KG1 (cell line): Measurements from ENCODE around the gene MRPL54.

Experiments used
- DNase-seq: peaks from one replicate; lab custom pipeline; 2025; lab: John Stamatoyannopoulos, UW

Gene MRPL54

DNA sequence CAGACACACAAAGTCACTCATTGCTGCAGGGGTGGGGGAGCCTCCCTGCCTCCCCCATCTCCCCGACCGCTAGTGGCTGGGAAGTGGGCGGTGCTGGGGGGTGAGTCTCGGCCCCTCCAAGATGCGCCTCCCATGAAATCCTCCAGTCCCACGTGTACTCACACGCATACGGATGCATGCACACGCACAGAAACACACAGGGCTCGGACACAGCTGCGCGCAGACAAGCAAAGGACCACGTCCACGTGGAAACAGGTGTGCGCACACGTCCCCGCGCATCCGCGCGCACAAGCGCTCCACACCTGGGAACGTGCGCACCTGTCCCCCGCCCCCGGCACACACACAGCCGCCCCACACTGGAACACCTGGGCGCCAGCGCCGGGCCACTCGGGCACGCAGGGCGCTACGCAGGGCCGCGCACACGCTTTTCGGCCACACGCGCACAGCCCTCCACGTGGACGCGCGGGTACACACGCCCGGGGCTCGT is 23.0 kb downstream of the MRPL54 start:
- no peak for DNase-seq

DNA sequence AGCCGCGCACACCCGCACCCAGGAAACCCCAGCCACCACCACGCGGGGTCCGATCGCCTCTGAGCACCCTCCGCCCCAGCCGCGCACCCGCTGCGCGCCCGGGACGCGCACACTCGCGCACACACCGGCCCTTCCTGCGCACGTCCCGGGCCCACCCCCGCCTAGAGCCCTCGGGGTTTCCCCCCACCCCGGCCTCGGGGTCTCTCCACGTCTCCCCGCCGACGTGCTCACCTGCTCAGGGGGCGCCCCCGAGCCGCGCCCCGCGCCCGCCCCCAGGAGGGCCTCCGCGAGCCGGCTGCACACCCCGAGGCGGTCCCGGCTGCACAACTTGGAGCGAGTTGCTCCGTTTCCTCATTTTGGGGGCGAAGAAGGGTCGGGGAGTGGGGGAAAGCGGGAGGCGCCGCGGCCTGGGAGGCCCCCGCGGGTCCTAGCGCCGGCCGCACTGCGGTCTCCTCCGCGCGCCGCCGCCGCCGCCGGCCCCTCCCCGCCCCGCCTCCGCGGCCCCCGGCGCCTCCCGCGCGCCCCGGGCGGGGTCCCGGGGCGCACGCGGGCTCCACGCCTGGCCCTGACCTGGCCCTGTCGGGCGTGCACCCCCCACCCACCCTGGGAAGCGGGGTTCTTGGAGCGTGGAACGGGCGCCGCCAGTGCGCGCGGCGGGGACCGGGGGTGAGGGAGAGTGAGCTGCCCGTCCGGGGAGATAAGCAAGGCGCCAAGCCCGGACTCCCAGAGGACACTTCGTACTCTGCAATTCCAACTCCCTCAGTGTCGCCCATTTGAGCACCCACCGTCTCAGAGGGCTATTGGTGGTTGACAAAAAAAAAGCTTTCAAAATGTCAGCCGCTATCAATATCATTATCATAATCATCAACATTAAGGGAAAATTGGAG is 23.7 kb downstream of the MRPL54 start, which contains the start of gene MATK:
TSS of gene MATK (minus strand) at position 444 of the 887 bp plus-strand sequence. CDS start 1,246 bp downstream, outside the sequence.
- DNase-seq = peak; percentile 41

DNA sequence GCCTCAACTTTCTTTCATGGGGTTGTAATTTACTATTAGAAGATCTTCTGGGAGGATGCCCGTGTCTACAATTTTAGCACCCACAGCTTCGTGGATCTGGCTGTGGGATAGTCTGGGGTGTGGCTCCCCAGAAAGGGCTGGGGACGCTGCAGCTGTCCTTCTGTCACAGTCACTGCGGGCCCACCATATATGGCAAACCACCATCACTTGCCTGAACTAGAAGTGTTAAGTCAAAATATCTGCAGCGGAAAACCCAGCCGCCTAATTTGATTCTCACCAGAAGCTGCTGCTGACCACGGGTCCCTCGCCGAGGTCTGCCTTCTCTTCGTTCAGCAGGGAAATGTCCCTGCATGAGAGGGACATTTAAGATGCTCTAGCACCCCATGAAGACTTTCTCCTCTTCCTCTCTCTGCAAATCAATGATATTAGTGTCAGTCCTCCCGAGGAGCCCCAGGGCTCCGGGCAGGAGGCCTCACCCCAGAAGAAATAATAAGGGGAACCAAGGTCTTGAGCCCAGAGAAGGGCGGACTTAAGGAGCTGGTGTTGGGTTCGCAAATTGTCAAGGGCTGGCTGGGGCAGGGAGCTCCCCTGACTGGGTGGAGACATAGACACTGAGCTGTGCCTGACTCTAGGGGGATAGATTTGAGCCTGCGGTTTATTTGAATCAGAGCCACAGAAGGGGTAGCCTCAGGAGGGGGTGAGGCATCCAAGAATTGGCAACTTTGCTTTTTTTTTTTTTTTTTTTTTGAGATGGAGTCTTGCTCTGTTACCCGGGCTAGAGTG is 26.7 kb downstream of the MRPL54 start:
- DNase-seq = no peak

DNA sequence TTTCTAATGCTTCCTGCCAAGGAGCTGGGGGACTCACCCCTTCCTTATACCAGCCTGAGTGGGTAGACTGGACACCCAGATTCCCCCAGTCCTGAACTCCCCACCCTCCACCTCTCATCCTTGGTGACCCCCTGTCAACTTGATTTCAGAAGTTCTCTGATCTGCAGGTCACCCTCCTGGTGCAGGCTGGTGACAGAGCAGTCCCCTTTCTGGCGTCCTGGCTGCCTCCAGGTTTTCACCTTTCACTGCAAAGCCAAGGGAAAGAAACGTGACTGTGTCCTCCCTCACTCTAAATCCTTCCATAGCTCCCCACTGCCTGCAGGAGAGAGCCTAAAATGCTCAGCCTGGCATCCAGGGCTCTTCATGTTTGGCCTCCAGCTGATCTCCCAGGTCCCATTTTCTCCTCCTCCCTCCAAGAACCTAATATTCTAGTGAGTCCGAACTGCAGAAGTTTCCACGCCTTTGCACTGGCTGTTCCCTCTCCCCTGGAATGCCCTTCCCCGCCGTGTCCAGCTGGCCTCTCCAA is 27.8 kb downstream of the MRPL54 start:
- no peak for DNase-seq

DNA sequence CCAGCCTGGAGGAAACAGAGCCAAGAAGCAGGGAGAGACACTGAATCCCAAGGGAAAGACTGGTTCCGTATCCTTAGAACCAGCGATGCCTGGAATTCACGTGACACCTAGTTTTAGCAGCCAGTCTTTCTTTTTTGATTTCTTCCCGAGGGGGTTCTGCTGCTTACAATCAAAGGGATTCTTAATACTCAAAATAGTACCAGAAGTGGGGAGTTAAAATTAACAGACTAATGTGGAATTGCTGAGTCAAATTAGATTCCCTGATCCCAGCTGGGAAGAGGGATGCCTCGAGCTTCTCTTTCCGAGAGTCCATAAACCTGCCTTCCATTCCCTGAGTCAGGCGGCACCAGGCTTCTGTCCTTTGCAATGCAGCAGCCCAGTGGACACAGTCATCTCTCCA is 28.5 kb downstream of the MRPL54 start:
- no peak for DNase-seq

DNA sequence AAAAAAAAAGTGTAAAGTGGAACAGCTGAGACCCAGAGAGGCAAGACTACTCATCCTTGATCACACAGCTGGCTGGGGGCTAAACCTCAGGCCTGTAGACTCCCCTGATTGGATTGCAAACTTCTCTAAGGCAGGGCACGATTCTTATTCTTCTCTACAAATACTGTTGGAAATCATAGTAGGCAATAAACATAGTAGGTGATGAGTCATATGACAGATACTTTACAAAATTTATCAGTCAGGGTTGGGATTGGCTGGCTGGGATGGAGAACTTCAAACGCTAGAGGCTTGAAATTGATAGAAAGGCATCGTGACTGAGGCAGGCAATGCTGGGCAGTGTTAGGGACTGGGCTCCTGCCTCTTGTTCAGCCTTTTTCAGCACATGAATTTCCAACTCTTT is 29.6 kb downstream of the MRPL54 start:
- DNase-seq = no peak

DNA sequence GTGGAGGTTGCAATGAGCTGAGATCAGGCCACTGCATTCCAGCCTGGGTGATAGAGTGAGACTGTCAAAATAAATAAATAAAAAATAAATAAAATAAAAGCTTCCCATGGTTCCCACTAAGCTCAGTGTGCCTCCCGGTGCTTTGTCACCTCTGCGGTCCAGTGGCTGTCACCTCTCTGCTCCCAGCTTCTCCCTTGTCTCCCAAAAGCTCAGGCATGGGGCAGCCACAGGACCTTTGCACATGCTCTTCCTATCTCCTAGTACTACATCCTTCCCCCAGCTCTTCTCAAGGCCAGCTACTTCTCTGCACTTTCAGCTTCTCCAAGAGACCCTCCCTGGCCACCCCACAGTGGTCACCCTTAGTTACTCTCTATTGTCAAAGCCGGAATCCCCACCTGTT is 31.3 kb downstream of the MRPL54 start:
- no peak for DNase-seq

DNA sequence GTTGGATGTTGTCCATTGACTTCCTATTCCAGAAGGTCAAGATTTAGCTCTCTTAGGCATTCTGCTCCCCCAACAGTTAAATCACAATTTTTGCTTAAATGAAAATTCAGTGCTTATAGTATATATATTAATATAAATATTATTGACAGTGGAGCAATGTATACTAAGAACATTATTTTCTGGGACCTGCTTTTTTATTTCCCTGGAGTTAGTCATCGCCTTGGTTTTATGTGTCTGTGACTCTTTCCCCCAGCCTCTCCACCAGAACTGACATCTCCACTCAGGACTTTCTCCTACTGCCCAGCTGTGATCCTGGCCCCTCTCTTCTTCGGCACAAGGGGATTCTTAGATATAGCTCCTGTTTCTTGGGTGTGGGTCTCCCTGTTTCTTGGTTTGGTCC is 33.9 kb downstream of the MRPL54 start:
- DNase-seq = no peak

DNA sequence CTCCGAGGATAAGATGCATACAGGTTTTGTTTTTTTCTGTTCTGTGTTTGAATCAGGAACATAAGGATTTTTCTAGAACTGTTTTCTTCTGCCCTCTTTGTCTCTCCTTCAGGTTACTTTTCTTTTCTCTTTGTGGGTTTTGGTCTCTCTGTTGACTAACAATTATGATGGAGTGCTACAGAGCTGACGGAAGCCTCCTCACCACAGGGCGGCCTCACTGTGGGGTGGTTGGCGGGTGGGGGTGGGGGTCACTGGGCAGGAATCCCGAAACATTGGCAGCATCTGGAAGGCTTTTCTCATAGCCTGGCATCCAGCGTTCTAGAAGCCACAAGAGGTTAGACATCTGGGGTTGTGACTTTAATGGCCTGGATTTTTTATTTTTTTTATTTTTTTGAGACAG is 35.7 kb downstream of the MRPL54 start:
- DNase-seq = peak; percentile 30

DNA sequence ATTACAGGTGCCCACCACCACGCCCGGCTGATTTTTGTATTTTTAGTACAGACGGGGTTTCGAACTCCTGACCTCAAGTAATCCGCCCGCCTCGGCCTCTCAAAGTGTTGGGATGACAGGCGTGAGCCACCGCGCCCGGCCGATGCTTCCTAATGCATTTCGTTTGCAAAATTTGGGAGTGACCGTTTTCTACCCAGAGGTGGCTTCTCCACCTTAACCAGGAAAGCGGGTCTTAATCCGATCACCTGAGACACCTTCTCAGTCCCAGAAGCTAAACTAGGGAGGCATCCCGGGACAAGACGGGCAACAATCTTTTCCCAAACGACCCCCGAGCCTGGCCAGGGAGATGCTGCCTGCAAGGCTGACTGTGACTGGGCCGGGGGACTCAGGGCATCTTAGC is 38.5 kb downstream of the MRPL54 start:
- DNase-seq = no peak

DNA sequence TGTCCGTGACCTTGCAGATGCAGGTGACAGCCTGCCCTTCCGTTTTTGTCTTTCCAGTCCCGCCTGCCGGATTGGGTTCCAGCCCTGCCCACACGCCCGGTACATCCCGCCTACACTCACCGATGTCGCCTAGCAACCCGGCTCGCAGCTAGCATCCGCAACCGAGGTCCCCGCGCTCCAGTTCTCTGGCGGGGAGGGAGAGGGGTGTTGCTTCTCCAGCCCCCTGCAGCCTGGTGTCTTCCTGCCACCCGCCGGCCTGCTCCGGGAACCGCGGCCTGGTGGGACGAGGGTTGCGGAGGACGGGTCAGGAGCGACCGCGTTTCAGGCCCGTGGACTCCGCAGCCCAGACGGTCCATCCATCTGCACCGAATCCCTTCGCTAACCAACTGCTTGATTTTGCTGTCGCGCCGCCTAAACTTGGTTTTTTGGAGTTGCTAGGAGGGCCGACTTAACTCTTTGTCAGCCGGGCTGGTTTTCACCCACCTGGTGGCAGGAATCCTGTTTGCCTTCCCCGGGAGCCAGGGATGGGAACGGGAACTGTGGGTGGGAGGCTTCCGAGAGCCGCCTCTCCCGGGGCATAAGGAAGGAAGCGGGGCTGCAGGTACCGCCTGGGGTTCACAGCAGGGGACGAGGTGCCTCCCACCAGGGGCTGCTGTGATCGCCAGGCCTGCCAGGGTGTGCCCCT is 39.1 kb downstream of the MRPL54 start:
- DNase-seq = no peak

DNA sequence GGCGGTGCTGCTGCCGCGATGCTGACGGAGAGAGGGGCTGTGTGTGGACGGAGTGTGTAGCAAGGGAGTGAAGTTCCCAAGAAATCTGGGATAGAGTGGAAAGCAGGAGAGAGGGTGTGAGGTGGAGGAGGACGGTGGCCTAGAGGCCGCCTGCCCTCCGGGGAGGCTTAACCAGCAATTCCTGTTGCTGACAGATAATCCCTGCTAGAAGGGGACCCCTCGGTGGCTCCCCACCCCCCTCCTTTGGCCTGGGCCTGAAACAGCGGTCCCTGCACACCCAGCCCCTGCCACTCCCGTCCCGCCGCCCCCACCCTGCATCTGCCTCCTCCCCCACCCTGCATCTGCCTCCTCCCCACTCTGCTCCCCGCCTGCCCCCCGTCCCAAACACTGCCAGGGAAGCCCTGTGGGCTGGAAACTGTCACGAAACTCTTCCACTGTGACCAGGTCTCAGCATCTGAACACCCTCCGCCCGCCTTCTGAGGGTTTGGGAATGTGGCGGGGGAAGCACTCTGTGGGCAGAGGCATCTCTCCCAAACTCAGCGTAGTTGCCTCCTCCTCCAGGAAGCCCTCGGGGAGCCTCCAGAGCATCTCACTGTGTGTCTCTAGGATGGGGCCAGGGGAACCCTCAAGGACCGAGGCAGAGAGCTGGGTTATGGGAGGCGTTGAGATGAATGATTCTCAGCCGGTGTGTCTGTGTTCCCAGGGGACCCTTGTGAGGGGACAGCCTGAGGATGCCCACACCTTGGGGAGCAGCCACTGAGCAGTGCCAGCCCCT is 40.8 kb downstream of the MRPL54 start:
- DNase-seq = no peak

DNA sequence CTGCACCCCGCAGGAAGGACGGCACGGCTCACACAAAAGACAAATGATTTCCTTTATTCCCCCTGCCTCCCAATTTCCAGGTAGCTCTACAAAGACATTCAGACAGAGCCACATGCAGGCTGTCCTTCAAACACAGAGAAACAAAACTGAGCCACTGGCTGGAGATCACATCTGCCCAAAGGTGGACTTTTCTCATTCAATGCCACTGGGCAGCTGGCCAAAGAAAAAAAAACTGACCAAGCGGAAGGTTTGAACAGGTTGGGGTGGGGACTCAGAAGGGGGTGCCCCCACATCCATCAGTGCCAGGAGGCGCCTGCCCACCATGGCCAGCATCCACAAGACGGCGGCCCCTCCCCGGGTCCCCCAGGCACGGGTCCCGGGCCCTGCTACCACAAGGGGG is 41.5 kb downstream of the MRPL54 start:
- DNase-seq = no peak

DNA sequence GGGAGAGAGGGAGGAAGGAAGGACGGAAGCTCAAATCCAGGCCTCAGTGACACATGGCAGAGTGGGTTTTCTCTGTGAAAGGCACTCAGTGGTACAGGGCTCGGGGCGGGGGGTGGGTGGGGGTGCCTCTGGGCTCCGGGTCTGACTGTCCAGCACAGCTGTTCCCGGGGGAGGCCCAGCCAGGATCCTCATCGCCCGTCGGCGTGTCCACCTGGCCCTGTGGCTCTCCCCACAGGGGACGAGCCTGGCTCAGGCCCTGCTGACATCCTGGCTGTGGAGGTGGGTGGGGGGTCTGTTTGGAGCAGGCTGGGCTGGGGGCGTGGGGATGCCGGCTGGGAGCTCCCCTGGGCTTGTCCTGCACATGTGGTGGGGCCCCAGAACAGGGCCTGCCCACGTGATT is 41.9 kb downstream of the MRPL54 start:
- no peak for DNase-seq

DNA sequence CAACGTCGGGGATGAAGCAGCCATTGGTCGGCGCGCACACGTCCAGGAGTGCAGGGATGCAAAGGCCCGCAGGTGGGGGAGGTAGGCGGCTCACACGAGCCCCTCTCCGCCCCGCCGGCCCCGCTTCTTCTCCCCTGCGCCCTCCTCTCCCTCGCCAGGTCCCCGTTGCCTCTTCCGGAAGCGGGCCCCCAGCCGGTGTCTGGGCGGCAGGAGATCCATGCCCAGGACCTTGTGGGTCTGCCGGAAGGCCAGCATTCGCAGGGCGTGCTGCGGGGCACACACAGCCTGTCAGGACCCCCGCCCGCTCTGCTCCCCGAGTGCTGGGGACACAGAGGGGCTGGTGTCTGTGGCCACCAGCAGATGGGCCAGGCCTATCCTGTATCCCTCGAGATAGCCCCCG is 43.4 kb downstream of the MRPL54 start:
- DNase-seq = no peak

DNA sequence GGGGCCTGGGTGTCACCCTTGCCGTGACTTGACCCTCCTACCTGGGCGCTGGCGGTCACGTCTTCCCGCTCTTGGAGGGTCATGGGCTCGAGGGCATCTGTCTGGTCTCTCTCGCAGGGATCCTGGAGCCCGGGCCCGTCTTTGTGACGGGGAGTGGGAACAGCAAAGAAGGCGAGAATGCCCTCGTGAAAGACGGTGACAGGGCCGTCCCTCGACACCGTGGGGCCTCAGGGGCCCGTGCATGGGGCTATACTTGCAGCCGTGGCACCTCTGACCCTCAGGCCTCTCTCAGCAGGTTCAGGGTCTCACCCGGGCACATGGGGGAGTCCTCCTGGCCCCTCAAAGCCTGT is 44.6 kb downstream of the MRPL54 start:
- DNase-seq = no peak

DNA sequence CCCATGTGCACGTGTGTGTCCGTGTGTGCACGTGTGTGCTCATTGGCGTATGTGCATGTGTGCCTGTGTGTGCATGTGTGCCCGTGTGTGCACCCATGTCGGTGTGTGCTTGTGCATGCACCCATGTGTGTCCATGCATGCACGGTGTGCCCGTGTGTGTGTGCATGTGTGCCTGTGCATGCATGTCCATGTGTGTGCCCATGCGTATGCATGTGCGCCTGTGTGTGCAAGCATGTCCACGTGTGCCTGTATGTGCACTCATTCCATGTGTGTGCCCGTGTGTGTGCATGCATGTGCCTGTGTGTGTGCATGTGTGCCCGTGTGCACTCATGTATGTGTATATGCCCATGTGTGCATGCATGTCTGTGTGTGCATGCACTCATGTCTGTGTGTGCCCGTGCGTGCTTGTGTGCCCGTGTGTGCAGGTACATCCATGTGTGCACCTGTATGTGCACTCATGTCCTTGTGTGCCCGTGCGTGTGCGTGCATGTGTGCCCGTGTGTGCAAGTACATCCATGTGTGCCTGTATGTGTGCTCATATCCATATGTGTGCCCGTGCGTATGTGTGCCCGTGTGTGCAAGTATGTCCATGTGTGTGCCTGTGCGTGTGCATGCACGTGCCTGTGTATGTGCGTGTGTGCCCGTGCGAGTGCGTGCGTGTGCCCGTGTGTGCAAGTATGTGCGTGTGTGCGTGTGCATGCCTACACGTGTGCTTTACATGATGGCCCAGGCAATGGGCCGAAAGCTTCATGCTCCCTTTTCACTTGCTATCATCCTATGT is 45.3 kb downstream of the MRPL54 start:
- no peak for DNase-seq

DNA sequence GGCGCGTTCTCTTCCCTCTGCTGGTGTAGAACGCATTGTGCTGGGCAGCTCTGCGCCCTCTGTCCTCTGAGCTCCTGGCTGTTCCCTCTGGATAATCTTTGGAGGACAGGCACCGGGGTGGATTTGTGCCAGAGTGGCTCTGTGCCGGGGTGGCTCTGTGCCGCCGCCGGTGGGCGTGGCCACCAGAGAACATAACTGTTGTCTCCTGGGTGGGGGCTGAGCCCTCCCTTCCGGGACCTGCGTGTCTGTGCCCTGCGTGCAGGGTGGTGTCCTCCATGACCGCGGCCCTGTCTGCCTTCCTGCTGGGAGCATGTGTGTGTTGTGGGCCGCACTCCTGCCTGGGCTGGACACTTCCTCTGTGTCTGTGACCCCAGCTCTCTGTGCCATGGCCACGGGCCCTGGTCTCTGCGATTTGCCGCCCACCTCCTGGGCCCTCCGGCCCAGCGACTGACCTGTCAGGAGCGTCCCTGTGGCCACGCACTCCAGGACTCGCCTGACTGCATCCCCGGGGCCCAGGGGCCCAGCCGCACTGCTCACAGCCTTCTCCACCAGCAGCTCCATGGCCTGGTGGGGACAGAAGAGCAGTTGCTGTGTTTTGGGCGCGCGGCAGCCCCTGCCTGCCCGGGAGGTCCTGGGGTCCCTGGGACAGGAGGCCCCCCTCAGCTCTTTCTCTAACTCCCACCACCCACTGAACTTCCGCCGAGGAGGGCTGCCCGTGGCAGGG is 46.1 kb downstream of the MRPL54 start:
- DNase-seq = no peak

DNA sequence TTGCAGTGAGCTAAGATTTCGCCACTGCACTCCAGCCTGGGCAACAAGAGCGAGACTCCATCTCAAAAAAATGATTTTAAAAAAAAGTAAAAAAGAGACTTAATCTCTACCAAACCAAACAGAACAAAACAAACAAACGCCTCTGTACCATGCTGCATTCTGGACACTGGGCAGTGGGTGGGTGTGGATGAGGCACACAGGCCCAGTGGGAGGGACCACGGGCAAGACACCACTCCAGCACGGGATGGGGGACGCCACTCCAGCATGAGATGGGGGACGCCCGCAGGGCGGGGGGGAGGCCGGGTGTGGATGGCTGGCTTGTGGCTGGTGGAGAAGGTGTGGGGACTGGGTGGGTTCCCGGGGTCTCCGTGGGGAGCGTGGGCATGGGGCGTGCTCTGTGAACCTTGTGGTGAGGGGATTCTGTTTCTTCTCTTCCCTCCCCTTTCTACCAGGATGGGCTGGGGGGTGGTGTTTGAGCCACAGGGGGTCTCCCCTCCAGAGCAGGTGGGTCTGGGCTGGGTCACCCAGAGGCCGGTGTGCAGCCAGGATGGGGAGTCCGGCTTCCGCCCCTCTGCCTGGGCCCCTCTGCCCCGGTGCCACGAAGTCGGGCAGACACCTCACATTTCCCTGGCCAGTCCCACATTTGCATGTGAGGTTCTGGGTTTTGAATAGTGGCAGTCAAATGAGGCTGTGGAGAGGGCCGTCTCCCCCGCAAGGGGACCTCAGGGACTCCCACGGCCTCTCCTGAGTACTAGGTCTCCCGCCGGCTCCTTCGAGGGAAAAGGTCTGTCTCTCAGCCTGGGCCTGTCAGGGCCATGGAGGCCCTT is 47.6 kb downstream of the MRPL54 start:
- DNase-seq = no peak
